GM19468 (cell line): ENCODE data around the gene CELSR1.

ENCODE experiments used
- ATAC-seq: cut with Tn5 transposase; IDR thresholded peaks from one replicate; pipeline ENCODE4 v1.9.1; 2021; ENCODE audit warnings: mild to moderate bottlenecking, moderate library complexity, moderate number of reproducible peaks; ENCODE audit not compliant: unreplicated experiment; ENCODE audit errors: extremely low read depth

Gene CELSR1

DNA sequence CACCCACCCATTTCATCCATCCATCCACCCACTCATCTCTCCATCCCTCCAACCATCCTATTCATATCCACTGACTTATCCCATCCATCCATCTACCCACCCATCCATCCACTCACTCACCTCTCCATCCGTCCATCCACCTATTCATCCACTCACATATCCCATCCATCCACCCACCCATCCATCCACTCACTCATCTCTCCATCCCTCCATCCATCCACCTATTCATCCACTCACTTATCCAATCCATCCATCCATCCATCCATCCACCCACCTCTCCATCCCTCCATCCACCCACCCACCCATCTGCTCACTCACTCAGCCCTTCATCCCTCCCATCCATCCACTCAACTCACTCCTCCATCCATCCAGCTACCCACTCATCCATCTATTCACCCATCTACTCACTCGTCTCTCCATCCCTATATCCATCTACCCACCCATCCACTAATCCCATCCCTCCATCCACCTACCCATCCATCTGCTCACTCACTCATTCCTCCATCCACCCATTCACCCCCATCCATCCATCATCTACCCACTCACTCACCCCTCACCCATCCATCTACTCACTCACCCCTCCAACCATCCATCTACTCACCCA is 165.7 kb downstream of the CELSR1 start:
- ATAC-seq = no peak

DNA sequence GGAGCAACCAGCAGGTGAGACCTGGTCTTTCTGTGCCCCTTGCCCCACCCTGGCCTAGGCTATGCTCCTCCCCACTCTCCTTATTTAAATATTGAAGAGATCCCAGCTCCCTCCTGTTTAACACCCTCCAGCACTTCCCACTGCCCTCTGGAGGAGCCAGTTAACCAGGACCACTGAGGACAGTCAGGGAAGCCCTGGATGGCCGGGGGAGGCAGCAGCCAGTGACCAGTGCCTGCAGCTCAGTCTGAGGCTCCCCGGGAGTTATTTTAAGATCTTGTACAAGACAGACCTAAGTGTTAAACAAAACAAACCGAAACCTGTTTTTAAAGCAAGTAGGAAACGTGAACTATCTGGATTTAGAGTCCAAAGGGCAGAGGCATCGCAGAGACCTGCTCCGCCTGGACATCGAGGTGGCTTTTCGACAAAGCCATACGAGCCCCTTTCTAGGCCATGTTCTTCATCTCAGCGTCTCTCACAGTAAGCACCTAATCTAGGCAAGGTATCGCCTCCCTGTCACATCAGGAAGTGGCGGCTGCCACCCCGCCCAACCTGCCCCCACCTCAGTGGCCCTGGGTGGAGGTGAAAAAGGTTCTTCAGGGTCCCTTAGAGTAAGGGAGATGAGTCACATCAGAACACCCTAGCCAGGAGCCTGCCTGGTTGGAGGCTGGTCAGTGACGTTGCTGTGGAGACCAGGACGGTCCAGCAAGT is 166.7 kb downstream of the CELSR1 start:
- no peak for ATAC-seq

GRCh38 chr22:46369716-46370583 is 167.5 kb downstream of the CELSR1 start:
- ATAC-seq = no peak

GRCh38 chr22:46368871-46369715 is 168.3 kb downstream of the CELSR1 start:
- ATAC-seq = no peak

DNA sequence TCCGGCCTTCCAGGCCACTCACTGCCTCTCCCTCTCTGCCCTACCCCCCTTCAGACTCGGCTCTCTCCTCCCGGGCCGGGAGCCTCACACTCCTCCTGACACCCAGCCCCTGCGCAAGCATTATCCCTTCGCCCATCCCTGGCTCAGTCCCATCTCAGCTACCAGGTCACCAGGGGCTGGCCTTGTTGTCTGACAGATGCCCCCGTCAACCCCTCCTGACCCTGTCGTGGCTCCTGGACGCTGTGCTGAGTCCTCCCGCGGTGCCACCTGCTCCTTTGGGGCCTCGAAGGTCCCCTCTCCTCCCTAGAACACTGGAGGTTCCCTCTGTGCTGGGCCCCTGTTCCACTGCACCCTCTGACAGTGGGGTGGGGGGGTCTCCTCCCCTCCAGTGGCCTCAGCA is 169.0 kb downstream of the CELSR1 start:
- ATAC-seq = no peak

GRCh38 chr22:46367707-46368191 is 169.7 kb downstream of the CELSR1 start:
- no peak for ATAC-seq

DNA sequence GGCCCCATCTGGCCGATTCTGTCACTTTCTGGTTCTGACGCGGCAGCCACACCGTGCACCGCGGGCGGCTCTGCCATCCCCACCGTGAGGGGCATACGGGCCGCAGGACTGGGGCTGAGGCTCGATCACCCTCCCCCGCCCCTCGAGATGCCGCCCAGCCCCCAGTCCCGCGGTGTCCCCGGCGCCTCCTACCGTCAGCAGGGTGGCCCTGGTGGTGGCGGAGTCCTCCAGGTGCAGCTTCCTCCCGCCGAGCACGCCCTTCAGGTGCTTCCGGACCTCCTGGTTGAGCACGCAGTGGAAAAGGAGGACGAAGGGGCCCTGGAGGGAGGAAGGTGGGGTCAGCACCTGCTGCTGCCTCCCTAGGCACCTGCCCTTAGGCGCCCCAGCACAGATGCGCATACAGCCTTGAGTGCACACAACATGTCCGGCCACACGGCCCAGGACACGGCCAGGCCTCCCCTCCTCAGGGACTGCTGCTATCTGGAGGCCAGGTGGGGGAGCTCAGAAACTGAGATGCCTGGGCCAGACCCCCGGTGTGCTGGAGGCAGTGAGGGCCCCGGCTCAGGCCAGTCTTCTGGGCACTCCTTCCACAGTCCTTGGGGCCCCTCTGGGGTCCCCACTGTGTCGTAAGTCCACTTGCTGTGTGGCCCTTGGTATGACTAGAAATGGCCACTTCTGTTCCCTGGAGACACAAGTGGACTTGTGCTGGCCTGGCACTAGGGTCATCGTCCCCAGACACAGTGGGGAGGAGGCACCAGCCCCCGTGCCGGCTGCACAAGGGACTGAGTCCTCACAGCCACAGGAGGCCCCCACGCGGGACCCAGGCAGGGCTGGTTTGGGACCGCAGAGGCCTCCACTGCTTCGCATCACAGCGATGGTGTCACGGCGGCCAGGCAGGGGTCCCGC is 170.4 kb downstream of the CELSR1 start:
- ATAC-seq = no peak

DNA sequence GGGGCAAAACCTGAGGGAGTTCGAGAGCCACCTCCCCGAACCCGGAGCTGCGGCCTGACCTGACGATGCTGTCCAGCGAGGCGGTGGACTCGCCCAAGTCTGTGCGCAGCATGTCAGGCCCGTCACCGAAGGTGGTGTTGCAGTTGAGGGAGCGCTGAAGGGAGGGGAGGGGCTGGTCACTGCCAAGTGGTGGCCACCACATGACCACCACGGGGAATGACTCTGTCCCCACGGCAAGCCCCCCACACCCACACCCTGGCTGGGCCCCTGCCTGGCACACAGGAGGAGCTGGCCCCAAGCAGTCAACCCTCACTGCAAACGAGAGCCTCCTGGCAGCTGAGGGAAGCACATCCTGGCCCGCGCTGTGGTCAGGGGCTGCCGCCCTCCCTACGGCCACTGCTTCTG is 171.1 kb downstream of the CELSR1 start:
- ATAC-seq = no peak

GRCh38 chr22:46365166-46365624 is 172.2 kb downstream of the CELSR1 start:
- no peak for ATAC-seq

DNA sequence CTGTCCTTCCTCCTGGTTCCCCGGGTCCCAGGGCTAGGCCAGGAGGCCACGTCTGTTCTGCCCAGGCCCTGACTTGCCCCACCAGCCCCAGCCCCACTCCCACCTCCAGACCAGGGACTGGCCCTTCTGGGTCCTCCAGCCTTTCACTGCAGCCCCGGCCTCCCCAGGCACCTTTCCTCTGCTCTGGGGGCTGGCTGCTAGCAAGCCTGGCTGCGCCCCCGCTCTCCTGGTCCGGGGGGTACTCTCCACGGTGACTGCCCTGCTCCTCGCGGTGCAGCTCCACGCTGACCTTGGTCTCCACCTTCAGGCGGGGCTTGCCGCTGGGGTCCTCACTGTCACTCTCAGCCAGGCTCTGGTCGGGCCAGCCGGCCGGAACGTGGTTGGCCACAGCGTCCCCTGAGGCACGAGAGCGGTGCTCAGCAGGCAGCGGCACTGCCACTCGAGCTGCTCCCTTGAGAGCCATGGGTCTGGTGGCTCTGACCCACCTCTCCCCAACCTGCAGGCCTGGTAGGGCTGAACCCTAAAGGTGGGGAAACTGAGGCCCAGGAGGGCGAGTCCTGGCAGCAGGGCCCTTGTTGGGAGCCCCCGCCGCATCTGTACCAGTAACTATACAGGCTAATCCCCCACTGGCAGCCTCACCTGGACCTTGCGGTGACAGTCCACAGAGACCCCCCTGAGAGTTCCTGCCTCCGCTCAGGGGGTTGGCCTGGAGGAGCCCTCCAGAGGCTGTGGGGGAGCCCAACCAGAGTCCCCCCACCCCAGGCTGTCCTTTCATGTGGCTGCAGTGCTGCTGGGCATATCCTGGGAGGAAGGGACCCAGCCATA is 172.9 kb downstream of the CELSR1 start:
- ATAC-seq = no peak

GRCh38 chr22:46363611-46364321 is 173.7 kb downstream of the CELSR1 start:
- ATAC-seq = no peak

DNA sequence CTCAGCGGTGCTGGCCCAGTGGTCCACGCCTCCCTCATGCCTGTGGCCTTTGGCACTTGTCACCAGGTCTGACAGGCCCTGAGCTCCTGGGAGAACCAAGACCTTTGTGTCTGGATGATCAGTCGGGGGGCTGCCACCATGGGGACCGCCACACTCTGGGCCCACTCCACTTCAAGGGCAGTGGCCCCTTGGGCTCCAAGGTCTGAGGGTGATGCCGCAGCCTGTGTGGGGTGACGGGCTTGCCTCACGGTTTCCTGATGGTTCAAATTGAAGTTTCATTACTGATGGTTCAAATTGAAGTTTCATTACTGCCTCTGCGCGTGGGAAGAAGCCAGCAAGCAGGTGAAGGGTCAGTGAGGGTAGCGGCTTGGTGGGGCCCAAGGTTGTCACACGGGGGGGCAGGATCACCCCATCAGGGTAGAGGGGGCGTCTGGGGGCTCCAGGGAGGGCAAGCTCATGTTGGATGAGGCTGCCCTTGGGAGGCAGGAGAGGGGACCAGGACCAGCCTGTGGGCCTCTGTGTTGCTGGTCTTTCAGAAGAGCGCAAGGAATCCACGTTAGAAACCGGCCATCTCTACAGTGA is 174.4 kb downstream of the CELSR1 start:
- ATAC-seq = no peak

- ATAC-seq = no peak
Measured at GRCh38 chr22:46362203-46362933, 175.1 kb downstream of the CELSR1 start.

- ATAC-seq = no peak
Measured at GRCh38 chr22:46361826-46362202, 175.6 kb downstream of the CELSR1 start.

DNA sequence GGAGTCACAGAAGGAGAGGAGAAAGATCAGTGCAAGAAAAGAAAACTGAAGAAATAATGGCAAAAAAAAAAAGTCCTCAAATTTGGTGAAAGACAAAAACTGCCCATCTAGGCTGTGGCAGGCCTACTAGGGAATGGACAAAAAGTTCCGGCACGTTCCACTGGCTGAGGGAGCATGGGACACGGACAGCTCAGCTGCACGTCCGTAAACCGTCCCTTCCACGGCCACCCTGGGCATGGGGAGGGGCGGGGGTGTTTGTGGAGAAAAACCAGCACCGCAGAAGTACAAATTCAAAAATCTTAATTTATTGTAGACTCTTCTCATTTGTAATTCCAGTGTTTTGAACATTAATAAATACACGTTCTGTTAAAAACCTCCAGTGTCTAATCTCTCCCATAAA is 176.5 kb downstream of the CELSR1 start:
- no peak for ATAC-seq

- ATAC-seq = no peak
Measured at GRCh38 chr22:46360097-46360496, 177.3 kb downstream of the CELSR1 start.

DNA sequence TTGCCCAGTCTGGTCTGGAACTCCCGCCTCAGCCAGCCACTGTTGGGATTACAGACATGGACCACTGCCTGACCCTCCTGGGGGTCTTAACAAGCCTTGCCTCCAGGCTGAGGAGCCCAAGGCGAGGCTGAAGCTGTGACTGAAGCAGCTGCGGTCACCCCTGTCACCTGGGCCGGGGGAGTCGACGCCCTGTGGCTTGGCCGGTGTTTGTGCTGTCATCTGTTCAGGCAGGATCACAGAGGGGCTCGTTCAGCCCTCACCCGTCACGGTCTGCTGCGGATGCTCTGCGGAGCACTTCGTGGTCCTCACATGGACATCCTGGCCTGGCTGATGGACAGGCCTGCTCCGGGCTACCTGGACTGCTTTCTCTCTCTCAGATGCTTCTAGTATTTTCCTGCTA is 178.1 kb downstream of the CELSR1 start:
- ATAC-seq = no peak
